Measurements from ENCODE around the gene MAST4. TPM values are rescaled to one million over a fixed set of nuclear protein-coding genes. Genes with fewer than 3 reads are reported as not detected.
A peak's percentile ranks its signal among the peaks of the same experiment; 100 is the strongest.

MAST4 gene
- total and polyA plus RNA-seq, 12 donors = 29.6 to 93.3 (median 76.6) TPM

- 64 to 65% methylated on average over 3 of the region's 3 CpGs for WGBS, 2 donors
- H3K4me1 ChIP-seq = peaks cover 3 to 91% (median 41%) of the 10 kb centered on the region in 9 donors
Measured at GRCh38 chr5:67063055-67063454, 466.9 kb downstream of the MAST4 start.

GRCh38 chr5:67063791-67064190 is 467.6 kb downstream of the MAST4 start:
- 95 to 97% methylated on average over 3 of the region's 3 CpGs for WGBS, 2 donors
- ATAC-seq (no peak), DNase-seq (no peak)
- no peak for TF ChIP-seq CTCF (IDR thresholded peaks at IDR 0.05)
- Histone ChIP-seq H3K4me1 (peaks cover 3 to 84% (median 35%) of the 10 kb centered on the region in 9 donors), H3K4me3 (no peak overlapping the region), H3K36me3 (no peaks in the 10 kb centered on the region), H3K27ac (peak overlapping the region in 7 of 10 donors; percentile 17 to 68 (median 46)), H3K27me3 (no peaks in the 10 kb centered on the region), H3K9me3 (no peaks in the 10 kb centered on the region)
- intact Hi-C loops (cut with DNase I) = loop anchor here in 1 of 10 donors (5.0 kb wide), 2 partner anchors 34 to 46 kb away; no protein-coding TSS in a partner anchor

More at GRCh38 chr5:67063055-67063454, 466.9 kb downstream of the MAST4 start:
- Histone ChIP-seq H3K9me3 (no peaks in the 10 kb centered on the region), H3K27ac (peak overlapping the region in 8 of 10 donors; percentile 11 to 70 (median 52)), H3K36me3 (no peaks in the 10 kb centered on the region), H3K27me3 (no peaks in the 10 kb centered on the region), H3K4me3 (no peak overlapping the region)
- intact Hi-C loops (cut with DNase I) = loop anchor here in 1 of 10 donors (5.0 kb wide), 2 partner anchors 34 to 46 kb away; no protein-coding TSS in a partner anchor
- DNase-seq (no peak), ATAC-seq (peak in 6 of 8 donors; percentile 12 to 77 (median 56))
- no peak for TF ChIP-seq CTCF (IDR thresholded peaks at IDR 0.05)

- Histone ChIP-seq H3K9me3 (no peaks in the 10 kb centered on the region), H3K27me3 (no peaks in the 10 kb centered on the region), H3K36me3 (no peaks in the 10 kb centered on the region), H3K27ac (peak overlapping the region in 2 of 10 donors; percentile 8 to 47), H3K4me3 (no peak overlapping the region), H3K4me1 (peaks cover 3 to 82% (median 27%) of the 10 kb centered on the region in 9 donors)
- intact Hi-C loops (cut with DNase I) = no loop called here
- WGBS, 2 donors = 57 to 77% methylated on average over 4 of the region's 4 CpGs
- DNase-seq (no peak), ATAC-seq (no peak)
- no peak for TF ChIP-seq CTCF (IDR thresholded peaks at IDR 0.05)
Measured at GRCh38 chr5:67065237-67065636, 469.0 kb downstream of the MAST4 start.

- 80 to 82% methylated on average over 1 of the region's 1 CpG for WGBS, 2 donors
- Histone ChIP-seq H3K27me3 (no peaks in the 10 kb centered on the region), H3K9me3 (no peaks in the 10 kb centered on the region), H3K4me3 (no peak overlapping the region), H3K36me3 (no peaks in the 10 kb centered on the region), H3K27ac (peak overlapping the region in 3 of 10 donors; percentile 0 to 13 (median 3)), H3K4me1 (peaks cover 3 to 82% (median 27%) of the 10 kb centered on the region in 9 donors)
- intact Hi-C loops (cut with DNase I) = no loop called here
- DNase-seq = no peak
- ATAC-seq = no peak
- TF ChIP-seq CTCF (IDR thresholded peaks at IDR 0.05) = no peak
Measured at GRCh38 chr5:67065696-67066095, 469.5 kb downstream of the MAST4 start.
